ENCODE measurements around the gene ALK.
A peak's percentile ranks its signal among the peaks of the same experiment; 100 is the strongest.

Gene ALK

GRCh38 chr2:29349316-29350030, 571.9 kb downstream of the ALK start:
- no peak for DNase-seq

GRCh38 chr2:29347774-29348461, 573.5 kb downstream of the ALK start:
- no peak for DNase-seq

DNA sequence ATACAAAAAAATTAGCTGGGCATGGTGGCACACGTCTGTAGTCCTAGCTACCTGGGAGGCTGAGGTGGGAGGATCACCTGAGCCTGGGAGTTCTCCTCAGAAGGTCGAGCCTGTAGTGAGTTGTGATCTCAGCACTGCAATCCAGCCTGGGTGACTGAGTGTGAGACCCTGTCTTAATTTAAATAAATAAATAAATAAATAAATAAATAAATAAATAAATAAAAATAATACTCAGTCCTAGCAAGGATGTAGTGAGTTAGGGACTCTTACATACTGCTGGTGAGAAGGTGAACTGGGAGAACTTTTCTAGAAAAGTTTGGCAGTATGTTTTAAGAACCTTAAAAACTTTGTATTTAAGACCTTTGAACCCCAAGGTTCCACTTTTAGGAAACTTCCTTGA, 576.1 kb downstream of the ALK start:
- DNase-seq = no peak

- DNase-seq = no peak
These were observed 577.6 kb downstream of the ALK start for GRCh38 chr2:29343830-29344229.

DNA sequence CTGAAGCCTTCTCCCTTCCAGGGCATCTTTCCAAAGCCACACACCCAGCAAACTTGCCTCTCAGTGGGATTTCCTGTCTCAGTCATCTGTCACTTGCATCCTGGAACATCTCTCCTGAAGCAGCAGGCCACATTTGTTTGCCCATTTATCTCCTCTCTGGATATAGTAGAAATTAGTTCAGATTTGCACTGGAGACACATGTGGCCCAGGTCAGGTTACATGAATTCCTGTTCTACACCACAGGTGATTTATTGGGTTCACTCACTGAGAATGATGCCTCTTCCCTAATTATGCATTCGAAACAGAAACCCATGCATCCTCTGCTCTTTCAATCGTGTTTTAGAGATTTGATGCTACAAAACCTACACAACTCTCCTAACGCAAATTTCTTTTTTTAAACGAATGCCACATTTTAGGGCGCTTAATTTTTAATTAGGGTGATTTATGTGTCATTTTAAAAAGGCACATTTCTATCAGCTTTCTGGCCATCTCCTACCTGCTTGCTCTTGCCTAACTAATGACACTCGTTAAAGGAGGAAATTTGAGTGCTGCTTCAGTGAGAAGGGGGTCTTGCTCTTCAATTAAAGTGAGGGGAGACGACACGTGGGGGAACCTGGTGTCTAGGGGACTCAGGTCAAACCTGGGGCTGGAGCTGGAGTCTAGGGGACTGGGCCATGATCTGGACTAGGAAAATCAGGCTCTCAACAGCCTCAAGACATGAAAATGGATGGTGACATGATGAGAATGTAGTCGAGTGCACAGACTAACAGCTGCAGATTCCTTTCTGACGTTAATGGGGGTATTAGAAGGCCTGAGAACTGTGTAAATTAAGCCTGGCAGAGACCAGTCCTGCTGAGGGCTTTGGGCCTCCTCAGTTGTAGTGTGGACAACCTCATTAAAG, 584.8 kb downstream of the ALK start:
- no peak for DNase-seq

- DNase-seq = no peak
These were observed 586.0 kb downstream of the ALK start for GRCh38 chr2:29335396-29335795.

DNA sequence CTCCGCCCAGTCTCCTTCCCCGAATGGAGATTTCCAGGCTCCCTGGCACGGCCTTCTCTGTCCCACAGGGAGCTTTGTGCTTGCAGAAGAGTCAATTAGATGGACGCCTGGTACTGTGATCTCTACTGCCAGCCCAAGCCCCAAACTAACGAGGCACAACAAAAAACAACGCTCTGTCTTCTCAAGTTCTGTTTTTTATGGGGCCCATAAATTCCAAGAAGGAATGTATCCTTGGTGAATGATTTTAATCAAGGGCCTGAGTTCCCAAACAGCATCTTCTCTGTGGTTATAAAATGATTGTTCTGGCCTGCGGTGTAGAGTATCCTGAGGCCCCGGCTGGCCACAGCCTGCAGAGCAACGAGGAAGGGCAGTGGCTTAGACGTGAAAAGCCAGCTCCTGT, 586.7 kb downstream of the ALK start:
- DNase-seq = no peak

DNA sequence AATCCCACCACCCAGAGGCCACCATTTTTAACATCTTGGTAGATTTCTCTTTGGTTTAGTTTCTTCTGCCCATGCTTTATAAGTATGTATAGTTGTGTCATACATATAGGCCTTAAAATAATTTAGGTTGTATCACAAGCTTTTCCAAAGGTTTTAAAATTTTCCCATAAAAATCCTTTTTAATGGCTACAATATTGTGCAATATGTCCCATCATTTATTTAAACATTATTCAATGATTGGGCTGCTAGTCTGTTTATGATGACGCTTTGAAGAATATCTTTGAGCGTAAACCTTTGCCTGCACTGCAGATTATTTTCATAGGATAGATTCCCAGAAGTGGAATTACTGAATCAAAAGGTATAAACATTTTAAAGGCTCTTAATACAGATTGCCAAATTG, 588.8 kb downstream of the ALK start:
- DNase-seq = no peak

DNA sequence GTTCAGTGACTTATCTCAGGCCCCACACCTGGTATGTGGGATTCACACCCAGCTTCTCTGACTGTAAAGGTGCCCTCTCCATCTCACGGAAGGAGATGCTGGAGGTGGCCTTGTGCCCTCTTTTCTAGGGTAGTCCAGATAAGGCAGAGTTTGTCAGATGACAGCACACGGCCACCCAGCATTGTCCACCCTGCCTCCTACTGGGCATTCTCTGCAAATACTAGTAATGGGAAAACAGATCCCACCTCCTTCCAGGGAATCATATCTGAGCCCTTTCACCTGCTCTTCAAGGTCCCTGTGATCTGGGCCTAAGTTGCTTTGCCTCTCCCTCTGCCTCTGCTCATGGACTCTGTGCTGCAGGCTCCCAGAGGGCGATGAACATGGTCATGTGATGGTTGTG, 591.5 kb downstream of the ALK start:
- DNase-seq = peak in 1 of 2 experiments; percentile 10

GRCh38 chr2:29326926-29327325, 594.5 kb downstream of the ALK start:
- no peak for DNase-seq

DNA sequence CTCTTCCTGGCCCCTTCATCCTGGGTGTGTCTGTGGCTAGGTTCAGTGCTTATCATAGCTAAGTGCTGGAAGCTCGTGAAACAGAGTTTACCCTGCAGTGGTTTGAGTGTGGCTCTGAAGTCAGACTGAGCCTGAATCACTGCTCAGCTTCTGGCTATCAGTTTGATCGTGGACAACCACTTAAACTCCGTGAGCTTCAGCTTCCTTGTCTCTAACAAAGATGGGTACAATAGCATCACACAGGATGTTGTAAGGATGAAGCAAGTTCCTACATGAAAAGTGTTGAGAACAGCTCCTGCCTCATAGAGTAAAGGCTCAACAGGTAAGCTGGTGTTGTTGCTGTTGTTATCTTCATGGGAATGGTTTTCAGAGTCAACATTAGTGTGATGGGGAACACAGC, 595.8 kb downstream of the ALK start:
- no peak for DNase-seq

GRCh38 chr2:29323961-29324360, 597.4 kb downstream of the ALK start:
- no peak for DNase-seq

DNA sequence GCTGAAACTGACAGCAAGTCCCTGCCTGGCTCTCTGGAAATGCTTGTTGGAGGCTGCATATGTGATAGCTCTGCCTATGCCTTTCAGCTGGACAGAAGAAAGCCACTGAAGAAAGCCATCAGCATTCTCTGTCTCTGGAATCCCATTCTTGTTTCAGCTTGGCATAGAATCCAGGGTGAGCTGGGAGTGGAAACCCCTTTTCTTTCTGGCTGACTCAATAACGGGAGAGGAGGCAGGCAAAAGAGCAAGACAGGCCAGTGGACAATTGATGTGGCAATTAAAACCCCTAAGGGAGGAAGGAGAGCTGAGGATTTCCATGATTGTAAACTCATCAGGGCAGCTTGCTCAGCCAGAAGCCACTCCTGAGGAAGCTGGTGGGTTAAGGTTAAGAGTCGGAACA, 598.1 kb downstream of the ALK start:
- no peak for DNase-seq

DNA sequence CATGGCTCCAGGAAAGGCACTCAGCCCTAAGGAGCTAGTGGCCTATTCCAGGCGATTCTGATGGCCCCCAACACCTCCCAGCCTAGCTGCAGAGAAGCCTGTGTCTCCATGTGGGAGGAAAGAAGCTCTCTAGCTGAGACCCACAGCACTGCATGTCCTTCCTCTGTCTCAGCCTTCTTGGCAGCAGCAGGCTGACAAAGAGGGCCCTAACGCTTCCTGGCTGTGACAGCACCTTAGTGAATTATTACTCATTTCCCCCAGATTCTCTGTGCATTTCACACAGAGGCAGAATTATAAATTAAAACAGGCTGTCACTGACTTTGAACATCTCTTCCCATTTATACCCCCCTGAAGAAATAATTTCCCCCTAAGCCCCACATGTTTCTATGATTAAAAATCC, 599.4 kb downstream of the ALK start:
- DNase-seq = peak; percentile 80 to 82

DNA sequence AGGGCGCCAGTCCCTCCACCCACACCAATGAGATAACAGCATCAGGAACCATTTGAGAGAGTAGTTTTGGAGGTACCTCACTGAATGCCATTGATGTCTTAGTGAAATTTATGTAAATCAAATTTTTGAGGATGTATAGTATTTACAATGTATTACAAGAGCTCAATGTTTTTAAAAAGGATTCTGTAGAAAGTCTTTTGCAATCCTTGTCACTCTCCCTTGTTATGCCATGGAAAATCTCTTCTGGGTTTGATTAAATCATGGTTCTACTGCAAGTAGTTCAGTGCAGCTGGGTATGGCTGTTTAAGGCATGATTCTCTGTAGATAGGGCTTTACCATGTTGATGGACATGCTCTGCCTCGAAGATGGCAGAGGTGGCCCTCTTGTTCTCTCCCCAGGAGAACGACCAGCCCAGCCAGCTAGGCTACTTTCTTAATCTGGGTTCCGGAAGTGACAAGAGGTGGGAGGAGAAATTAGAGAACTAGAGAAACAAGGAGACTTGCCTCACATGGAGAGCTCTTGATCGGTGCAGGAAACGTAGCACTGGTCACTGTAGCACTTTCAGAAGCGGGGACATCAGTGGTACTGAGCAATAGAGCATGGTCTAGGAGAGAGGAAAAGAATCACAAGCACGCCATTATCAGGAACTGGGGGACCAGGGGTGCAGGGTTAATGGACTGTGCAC, 603.4 kb downstream of the ALK start:
- peak; percentile 30 to 42 for DNase-seq

GRCh38 chr2:29317077-29317517, 604.3 kb downstream of the ALK start:
- DNase-seq = peak; percentile 49 to 59

- DNase-seq = peak; percentile 77 to 79
These were observed 606.4 kb downstream of the ALK start for GRCh38 chr2:29314816-29315571.

- DNase-seq = no peak
These were observed 609.9 kb downstream of the ALK start for GRCh38 chr2:29311458-29311857.

GRCh38 chr2:29310650-29311348, 610.6 kb downstream of the ALK start:
- no peak for DNase-seq

DNA sequence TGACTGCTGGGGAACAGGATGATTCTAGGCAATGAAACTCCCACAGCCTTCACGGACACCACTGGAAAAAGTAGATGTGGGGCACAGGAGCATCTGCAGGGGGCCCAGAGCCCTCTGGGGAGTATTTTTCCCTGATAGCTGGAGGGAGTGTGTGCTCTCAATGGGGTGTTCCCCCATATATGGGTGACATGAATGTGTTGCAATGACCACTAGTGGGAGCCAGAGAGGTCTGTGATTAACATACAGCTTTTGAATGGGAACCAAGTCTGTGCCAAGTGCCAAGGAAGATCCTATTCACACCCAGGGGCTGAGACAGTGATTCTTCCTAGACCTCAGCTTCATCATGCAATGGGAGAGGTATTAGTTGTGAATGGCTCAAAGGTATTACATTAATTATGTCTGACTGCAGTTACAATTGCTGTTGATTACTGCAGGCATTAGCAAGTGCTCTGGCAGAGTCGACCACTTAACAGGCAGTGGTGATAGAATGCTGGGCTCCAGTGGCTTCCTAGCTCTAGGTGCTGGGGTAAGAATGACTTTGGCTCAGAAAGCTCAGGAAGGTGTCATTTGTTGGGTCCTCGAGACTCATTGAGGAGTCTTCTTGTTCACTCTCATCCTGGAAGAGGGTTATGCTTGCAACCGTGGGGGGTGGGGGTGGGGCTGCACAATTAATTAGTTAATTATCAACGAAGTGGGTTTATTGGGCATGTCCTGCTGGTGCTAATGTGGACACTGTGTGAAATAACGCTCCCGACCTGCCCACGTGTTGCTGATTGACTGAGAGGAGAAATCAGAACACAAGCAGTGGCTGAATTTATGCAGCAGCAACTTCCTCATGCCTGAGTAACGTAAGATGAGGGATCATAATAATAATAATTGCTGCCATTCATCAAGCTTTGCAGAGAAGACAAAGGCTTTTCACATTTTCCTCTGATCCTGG, 612.0 kb downstream of the ALK start:
- DNase-seq = peak; percentile 74 to 79
